Tibial nerve (tissue), 4 donors: ENCODE measurements around the gene PPM1F. TPM values are rescaled to one million over a fixed set of nuclear protein-coding genes. Genes with fewer than 3 reads are reported as not detected.

Source experiments
- DNase-seq, 2 donors: peaks; one replicate each; pipeline ENCODE4 v3.0.0-alpha.2; 2019; ENCODE audit warnings: low spot score in 2 of 2
- H3K27ac ChIP-seq, 4 donors: fragments of 200-600 bp; sonication (generic) in 3 of 4; one replicate each; pipeline ENCODE4 v1.5.1; 2017 to 2019; ENCODE audit warnings: mild to moderate bottlenecking in 1 of 4
- H3K27me3 ChIP-seq, 2 donors: fragments of 200-600 bp; sonication (generic) in 1 of 2; one replicate each; pipeline versions ENCODE4 v1.5.1 to v1.6.0; 2017 to 2019
- H3K36me3 ChIP-seq, 3 donors: fragments of 200-600 bp; sonication (generic); one replicate each; pipeline ENCODE4 v1.5.1; 2018 to 2019
- H3K4me1 ChIP-seq, 4 donors: fragments of 200-600 bp; sonication (generic) in 3 of 4; one replicate each; pipeline ENCODE4 v1.5.1; 2017 to 2019
- H3K4me3 ChIP-seq, 4 donors: fragments of 200-600 bp; sonication (generic) in 3 of 4; one replicate each; pipeline ENCODE4 v1.5.1; 2017 to 2019; ENCODE audit warnings: mild to moderate bottlenecking in 1 of 4, moderate library complexity in 1 of 4
- H3K9me3 ChIP-seq, 4 donors: fragments of 200-600 bp; sonication (generic) in 3 of 4; one replicate each; pipeline ENCODE4 v1.5.1; 2017 to 2019
- EP300 ChIP-seq, 2 donors: sonication (generic); formaldehyde crosslinking; IDR thresholded peaks; one replicate each; pipeline ENCODE4 v1.6.1; 2017; ENCODE audit warnings: antibody characterized with exemption in 2 of 2, mild to moderate bottlenecking in 1 of 2
- POLR2A ChIP-seq, 2 donors: fragments of 450-650 bp; IDR thresholded peaks; one replicate each; pipeline ENCODE4 v1.6.1; 2017; ENCODE audit warnings: antibody characterized with exemption in 2 of 2, mild to moderate bottlenecking in 2 of 2, moderate library complexity in 2 of 2
- WGBS, 2 donors: methylation state at CpG; one replicate each; pipeline ENCODE4 v1.1.5; 2018; 5-methylcytosine and 5-hydroxymethylcytosine counted together
- total RNA-seq, 4 donors: library from RNA; depleted of rRNA; stranded (reverse); fragments of >200 nt; gene quantifications; one replicate each; pipeline ENCODE4 v1.1.0, GENCODE V29; 2016
- TF ChIP-seq, protein P1 (sequence below), 5 experiments: fragments of 200-600 bp in 3 of 5; fragments of 450-650 bp in 2 of 5; sonication (generic) in 3 of 5; IDR thresholded peaks; one replicate each; pipeline ENCODE4 v1.5.1; 2016 to 2019; ENCODE audit warnings: antibody characterized with exemption in 5 of 5, mild to moderate bottlenecking in 3 of 5, moderate library complexity in 2 of 5

The PPM1F gene
- total RNA-seq, 4 donors from 2014 or later, result 59.4 to 78.3 (median 67.2) TPM

DNA sequence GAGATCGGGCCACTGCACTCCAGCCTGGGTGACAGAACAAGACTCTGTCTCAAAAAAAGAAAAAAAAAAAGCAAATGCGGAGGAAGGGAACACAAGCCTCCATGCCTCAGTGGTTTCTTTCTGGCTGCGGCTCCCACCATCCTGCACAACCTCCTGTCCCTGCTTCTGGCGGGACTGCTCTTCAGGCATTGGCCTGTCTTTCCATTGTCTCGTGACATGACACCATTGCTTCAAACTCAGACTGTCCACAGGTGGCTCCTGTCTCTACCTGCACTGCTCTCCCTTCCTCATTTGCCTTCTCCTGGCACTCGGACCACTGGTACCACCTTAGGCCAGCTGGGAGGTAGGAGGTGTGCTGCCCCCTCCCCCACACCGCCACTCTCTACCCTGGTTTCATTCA is 10.6 kb upstream of the PPM1F start:
- no peak overlapping the region for H3K4me3 ChIP-seq
- no peak overlapping the region for H3K27ac ChIP-seq
- TF ChIP-seq POLR2A (IDR thresholded peaks at IDR 0.05) (no peak), EP300 (IDR thresholded peaks at IDR 0.05) (no peak)
- TF ChIP-seq, protein P1, sequence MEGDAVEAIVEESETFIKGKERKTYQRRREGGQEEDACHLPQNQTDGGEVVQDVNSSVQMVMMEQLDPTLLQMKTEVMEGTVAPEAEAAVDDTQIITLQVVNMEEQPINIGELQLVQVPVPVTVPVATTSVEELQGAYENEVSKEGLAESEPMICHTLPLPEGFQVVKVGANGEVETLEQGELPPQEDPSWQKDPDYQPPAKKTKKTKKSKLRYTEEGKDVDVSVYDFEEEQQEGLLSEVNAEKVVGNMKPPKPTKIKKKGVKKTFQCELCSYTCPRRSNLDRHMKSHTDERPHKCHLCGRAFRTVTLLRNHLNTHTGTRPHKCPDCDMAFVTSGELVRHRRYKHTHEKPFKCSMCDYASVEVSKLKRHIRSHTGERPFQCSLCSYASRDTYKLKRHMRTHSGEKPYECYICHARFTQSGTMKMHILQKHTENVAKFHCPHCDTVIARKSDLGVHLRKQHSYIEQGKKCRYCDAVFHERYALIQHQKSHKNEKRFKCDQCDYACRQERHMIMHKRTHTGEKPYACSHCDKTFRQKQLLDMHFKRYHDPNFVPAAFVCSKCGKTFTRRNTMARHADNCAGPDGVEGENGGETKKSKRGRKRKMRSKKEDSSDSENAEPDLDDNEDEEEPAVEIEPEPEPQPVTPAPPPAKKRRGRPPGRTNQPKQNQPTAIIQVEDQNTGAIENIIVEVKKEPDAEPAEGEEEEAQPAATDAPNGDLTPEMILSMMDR (IDR thresholded peaks at IDR 0.05), result no peak
- WGBS, 2 donors, result 90% methylated on average over 7 of the region's 7 CpGs
- no peaks in the 10 kb centered on the region for H3K4me1 ChIP-seq
- H3K9me3 ChIP-seq, result no peaks in the 10 kb centered on the region
- no peak for DNase-seq
- no peaks in the 10 kb centered on the region for H3K27me3 ChIP-seq
- peaks cover 10 to 100% (median 32%) of the 10 kb centered on the region in 3 donors for H3K36me3 ChIP-seq

DNA sequence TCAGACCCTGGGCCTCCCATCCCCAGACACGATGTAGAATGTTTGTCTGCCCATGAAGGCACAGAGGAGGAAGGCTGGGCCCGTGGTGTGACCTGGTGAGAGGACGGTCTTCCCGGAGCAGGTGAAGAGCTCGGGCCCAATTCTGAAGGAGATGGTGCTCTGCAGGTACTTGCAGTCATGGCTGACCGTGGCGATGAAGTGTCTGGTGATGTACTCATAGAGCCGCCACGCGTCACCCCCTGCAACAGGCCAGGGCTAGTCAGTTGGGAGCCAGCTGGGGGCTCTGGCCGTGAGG is 10.0 kb upstream of the PPM1F start:
- Histone ChIP-seq H3K27me3 (no peaks in the 10 kb centered on the region), H3K36me3 (peaks cover 10 to 100% (median 27%) of the 10 kb centered on the region in 3 donors), H3K4me3 (no peak overlapping the region), H3K27ac (no peak overlapping the region), H3K9me3 (no peaks in the 10 kb centered on the region), H3K4me1 (no peaks in the 10 kb centered on the region)
- TF ChIP-seq POLR2A (IDR thresholded peaks at IDR 0.05), result no peak
- TF ChIP-seq EP300 (IDR thresholded peaks at IDR 0.05), result no peak
- TF ChIP-seq, protein P1 (IDR thresholded peaks at IDR 0.05), result no peak
- WGBS, 2 donors, result 84 to 99% methylated on average over 11 of the region's 11 CpGs
- DNase-seq, result no peak

DNA sequence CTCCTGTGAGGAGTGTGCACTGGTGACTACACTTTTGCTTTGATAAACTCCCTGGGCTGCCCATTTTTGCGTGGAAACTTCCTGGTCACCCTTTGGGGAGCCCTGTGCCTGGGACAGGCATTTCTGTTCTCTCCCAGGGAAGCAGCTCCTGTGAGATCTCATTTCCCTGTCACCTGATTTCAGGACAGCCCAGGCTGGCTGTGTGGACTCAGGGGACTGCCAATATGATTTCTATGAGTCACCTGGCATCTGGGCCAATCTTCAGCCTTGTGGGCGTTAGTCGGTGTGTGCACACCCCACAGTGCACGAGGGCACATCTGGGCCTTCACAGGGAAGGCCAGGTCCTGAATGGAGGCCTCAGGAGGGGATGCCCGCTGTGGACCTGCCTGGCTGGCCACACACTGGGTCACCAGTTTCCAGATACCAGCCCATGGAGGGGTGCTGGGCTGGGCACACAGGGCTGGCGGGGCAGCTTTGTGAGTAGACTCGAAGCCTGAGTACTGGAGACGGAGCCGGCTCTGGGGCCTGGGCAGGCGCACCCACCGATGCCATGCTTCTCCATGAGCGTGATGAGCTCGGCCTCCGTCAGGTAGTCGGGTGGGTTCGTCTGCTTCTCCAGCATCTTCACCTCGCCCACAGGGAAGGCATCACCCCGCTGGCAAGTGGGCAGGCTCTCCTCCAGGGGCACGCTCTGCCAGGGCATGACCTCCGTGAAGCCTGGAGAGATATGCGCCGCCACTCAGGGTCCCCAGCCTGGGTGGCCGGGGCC is 9.4 kb upstream of the PPM1F start:
- WGBS, 2 donors, result 90 to 94% methylated on average over 19 to 21 of the region's 23 CpGs
- H3K27ac ChIP-seq, result no peak overlapping the region
- H3K4me1 ChIP-seq, result no peaks in the 10 kb centered on the region
- H3K36me3 ChIP-seq, result peaks cover 10 to 95% (median 27%) of the 10 kb centered on the region in 3 donors
- H3K9me3 ChIP-seq, result no peaks in the 10 kb centered on the region
- DNase-seq, result no peak
- H3K27me3 ChIP-seq, result no peaks in the 10 kb centered on the region
- TF ChIP-seq EP300 (IDR thresholded peaks at IDR 0.05) (no peak), POLR2A (IDR thresholded peaks at IDR 0.05) (no peak)
- TF ChIP-seq, protein P1 (IDR thresholded peaks at IDR 0.05), result no peak
- no peak overlapping the region for H3K4me3 ChIP-seq

DNA sequence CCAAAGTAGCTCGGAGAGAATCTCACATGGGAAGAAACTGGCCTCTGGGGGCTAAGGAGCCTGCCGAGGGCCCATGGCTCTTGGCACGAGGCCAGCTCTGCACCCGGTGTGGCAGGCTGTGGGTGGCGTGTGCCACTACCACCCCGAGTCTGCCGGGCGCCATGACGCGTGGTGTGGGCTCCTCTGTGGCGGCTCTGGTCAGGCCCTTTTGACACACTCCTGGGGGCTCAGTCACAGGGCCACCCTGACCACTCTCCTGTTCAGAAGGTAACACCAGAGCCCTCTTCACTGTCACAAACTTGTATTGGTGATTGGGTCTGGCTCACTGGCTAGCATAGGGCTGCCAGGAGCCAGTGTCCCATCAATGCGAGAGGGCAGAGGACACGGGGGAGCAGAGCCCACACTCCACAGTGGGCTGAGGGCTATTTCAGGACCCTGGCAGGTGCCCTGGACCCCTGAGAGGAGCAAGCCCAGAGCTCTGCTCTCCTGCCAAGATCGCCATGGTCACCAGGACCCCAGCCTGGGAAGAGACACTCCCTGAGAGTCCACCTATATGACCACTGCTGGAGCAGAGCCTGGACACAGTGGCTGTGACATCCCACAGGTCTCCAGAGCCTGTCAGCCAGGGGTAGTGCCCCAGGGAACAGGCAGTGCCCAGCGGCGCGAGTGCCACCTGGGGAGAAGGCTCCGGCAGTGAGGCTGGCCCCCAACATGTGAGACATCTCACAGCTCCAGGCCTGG is 8.6 kb upstream of the PPM1F start:
- Histone ChIP-seq H3K9me3 (no peaks in the 10 kb centered on the region), H3K36me3 (peaks cover 7 to 90% (median 27%) of the 10 kb centered on the region in 3 donors), H3K27ac (peak overlapping the region in 1 of 4 donors; percentile 4), H3K4me3 (no peak overlapping the region), H3K4me1 (no peaks in the 10 kb centered on the region), H3K27me3 (no peaks in the 10 kb centered on the region)
- DNase-seq, result no peak
- TF ChIP-seq, protein P1 (IDR thresholded peaks at IDR 0.05), result no peak
- TF ChIP-seq EP300 (IDR thresholded peaks at IDR 0.05) (no peak), POLR2A (IDR thresholded peaks at IDR 0.05) (no peak)
- WGBS, 2 donors, result 77 to 99% methylated on average over 10 to 18 of the region's 18 CpGs
